Left hindlimb (tissue), 1 donor: Measurements from ENCODE around the gene DMWD.
A peak's percentile ranks its signal among the peaks of the same experiment; 100 is the strongest.
"Not testable (repeated sequence)": the region's sequence is repeated elsewhere in the genome, so short reads cannot be mapped to it uniquely, and the experiment has no call there.

Experiments
- DNase-seq: peaks from one replicate; pipeline ENCODE4 v3.0.0-alpha.2; 2018

The DMWD gene

DNA sequence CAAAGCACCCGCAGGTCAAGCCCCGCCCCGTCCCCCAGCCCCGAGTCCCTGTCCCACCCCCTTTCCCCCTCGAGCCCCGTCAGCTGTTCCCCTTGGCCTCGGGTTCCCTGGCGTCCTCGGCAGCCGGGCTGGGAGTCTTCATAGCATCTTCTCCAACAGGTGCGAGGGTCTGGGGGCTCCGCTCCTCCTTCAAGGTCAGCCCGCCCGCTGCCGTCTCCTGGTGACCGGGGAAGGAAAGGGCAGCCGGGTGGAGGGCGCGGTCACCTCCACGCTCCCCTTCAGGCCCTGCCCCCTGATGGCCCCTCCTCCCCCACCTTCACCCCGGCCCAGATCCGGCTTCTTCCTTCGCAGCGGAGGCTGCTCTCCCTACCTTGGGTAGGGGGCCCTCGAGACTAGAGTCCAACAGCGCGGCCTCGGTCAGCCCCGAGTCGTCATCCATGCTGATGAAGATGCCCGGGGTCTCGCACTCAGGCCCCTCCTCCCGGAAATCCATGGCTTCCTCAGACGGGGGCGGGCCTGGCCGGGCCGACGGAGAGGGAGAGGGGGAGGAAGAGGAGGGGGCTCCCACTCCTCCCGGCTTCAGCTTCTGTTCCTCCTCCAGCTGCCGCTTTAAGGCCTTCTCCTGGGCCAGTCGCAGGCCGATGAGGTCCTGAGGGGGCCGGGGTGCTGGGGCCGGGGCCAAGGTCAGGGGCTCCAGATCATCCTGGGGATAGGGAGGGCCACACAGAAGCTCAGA is 23.0 kb upstream of the DMWD start:
- peak; percentile 79 for DNase-seq

DNA sequence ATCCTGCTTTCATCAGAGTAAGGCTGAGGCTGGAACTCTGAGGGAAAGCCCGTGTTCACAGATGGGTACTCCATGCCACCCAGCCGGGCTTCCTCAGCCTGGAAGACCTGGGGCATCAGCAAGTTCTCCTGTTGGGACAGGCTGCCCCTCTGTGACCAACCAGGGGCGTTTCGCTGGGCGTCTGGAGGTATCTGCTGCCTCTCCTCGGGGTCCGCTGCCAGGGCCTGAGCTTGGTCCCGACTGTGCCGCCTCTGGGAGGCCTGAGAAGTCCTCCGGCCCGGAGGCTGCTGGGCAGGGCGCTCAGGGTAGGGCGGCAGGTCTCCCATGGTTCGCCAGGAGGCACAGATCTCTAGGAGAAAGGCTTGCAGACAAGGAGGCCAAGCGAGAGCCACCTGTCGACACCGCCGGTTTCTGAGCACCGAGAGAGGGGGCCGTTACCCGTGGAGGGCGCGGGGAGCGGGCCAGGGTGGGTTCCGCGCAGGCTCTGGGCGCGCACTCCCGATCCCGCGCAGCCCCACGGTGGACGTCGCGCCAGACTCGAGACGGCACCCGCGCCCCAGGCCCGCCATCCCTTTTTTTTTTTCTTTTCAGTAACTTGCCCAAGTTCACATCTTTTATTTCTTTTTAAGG is 22.3 kb upstream of the DMWD start, which contains the start of gene RSPH6A:
TSS of gene RSPH6A (minus strand) at position 458 of the 630 bp plus-strand sequence. CDS start at position 326, 132 bp downstream.
- peak; percentile 36 for DNase-seq

DNA sequence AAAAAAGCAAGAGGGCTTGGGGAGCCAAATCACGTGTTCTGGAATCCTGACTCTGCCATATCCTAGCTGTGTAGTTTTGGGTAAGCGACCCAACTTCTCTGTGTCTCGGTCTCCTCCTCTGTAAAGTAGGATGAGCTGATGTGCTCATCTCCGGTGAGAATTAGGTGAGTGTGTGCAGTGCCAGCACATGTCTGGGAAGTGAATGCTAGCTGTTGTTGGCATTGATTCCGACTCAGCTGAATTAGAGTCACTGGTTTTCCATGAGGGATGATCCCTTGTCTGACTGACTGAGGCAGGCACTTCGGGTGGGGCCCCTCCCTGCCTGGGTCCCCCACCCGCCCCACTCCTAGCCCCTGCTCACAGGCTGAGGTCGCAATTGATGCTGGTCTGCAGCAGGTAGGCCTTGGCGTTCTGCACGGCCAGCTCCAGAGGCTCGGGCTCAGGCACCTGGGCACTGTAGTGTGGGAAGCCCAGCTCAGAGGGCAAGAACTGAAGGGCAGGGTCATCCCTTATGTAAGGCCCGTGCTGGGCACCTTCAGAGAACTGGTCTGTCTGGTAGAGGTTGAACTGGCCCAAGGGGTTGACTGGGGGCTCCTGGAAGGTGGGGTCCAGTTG is 21.6 kb upstream of the DMWD start:
- DNase-seq, result peak; percentile 31

DNA sequence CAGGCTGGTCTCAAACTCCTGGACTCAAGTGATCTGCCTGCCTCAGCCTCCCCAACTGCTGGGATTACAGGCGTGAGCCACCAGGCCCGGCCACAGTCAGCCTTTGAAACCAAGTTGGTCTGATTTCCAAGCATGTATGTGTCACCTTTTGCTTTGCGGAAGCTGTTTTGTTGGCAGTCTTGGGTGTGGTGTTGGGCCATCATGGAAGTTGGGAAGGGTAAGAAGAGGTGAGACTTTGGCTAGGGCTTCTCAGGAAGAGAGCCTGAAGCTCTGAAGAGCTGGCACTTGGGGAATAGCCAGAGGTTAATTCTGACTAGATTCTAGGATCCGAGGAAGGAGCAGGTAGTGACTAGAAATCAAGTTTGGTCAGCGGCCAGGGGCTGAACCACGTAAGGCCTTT is 19.7 kb upstream of the DMWD start:
- peak; percentile 24 for DNase-seq

DNA sequence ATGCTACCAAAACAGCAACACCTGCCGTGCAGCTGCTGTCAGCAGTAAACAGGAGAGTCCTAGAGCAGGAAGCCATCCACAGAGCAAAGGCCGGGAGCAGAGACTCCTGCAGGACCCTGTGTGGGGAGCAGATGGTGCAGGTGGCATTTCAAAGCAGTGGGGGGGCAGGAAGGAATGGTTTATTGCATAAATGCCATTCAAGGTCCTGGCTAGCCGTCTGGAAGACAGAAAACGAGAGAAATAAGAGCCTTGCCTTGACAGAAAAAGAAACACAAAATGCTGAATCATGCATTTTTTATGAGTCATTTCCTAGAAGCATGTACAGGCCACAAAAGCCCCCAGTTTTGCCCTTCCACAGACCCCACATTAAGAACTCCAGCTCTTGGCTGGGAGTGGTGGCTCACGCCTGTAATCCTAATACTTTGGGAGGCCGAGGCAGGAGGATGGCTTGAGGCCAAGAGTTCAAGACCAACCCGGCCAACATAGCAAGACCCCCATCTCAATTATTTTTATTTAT is 17.1 kb upstream of the DMWD start:
- peak; percentile 6 for DNase-seq

DNA sequence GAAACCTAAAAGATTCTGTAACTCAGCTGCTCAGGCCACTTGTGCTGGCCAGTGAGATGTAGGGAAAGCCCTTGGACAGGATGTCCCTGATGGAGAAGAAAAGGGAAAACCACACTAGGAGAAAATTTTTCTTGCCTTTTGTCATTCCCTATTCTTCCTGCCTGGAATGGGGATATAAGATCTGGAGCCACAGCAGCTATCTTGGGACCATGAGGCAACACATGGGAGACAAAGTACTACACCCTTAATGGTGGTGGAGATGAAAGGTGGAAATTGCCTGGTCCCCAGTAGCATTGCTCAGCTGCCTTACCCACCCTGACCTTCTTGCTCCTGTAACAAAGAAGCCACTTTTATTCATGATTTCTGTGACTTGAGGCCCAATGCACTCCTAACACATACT is 13.1 kb upstream of the DMWD start:
- DNase-seq, result no peak

DNA sequence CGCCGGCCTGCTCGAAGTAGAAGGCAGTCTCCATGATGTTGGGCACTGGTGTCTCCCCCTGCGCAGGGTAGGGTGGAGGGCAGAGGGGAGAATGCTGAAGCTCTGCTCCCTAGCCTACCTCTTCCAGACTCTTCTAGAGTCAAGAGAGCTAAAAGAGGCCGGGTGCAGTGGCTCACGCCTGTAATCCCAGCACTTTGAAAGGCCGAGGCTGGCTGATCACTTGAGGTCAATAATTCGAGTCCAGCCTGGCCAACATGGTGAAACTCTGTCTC is 12.2 kb upstream of the DMWD start:
- DNase-seq, result no peak

DNA sequence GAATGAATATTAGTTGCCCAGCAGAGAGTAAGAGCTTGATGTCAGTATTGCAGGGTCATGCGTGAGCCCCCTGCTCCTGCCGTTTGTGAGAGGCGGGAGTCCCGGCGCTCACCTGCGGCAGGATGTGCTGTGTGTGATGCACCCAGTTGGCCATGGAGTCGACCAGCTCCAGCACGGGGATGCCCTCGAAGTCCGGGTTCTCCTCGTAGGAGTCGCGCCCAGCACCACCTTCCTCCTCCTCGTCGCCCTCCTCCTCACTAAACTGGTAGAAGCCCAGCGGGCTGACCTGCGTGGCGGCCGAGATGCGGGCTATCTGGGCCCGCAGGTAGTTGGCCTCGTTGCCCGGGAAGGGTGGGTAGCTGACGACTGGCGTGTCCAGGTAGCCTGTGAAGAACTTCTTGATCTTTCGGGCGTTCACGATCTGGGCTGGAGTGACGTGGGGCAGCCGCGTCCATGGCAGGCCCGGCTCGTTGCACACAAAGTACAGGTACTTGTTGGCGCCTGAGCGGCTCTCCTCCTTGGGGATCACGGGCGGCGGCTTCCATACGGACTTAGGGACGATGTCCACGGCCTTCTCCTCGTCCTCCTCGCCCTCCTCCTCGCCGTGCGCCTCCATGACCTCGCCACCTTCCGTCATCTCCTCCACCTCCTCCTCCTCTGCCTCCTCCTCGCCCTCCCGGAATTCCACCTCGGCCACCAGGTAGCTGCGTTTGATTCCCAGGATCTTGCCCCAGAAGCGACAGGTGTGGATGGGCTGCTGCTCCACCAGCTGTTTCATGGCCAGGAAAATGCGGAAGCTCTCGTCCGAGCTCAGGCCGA is 11.7 kb upstream of the DMWD start:
- no peak for DNase-seq

DNA sequence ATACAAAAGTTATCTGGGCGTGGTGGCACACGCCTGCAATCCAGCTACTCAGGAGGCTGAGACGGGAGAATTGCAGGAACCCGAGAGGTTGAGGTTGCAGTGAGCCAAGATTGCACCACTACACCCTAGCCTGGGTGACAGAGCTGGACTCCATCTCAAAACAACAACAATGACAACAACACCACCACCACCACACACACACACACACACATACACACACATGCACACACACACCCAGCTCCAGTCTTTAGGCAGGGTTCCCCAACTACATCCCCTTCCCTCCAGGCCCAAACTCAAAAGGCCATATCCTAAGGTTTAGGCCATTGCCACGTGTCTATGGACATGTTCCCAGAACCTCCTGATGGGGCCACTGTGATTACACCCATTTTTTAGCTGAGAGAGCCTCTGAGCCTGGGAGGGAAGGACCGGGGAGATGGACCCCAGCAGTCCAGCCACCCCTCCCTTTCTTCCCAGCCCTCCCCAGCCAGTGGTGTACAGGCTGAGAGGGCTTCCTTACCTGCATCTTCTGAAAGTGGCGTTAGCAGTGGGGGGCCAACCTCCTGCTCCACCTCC is 9.0 kb upstream of the DMWD start:
- DNase-seq, result no peak

DNA sequence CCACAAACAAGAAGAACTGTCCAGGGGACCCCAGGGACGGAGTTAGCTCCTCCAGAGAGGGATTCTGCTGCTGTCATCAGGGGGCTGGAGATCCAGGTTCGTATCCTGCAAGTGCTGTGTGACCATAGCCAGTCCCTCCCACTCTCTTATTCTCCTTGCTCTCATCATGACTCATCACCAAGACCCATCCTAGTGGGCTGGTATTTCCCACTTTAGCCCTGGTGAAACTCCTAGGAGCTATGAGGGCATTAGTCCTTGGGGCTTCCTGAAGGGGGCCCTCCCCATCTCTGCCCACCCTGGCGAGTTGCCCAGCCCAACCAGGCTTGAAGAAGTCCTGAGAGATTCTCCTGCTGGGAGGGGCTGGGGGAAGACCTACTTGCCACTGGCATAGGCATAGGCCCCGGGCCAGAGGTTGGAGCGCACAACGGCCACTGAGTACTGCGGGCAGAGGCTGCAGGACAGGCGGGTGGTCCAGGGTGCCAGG is 7.5 kb upstream of the DMWD start:
- DNase-seq, result no peak

DNA sequence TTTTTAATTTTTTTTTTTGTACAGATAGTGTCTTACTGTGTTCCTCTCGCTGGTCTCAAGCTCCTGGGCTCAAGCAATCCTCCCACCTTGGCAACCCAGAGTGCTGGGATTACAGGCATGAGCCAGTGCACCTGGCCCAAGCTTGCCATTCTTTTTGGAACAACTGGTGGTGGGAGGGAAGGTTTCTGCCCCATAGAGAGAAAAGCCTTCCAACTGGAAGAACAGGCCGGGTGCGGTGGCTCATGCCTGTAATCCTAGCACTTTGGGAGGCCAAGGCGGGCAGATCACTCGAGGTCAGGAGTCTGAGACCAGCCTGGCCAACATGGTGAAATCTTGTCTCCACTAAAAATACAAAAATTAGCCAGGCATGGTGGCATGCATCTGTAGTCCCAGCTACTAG is 6.9 kb upstream of the DMWD start:
- not testable (repeated sequence) for DNase-seq

DNA sequence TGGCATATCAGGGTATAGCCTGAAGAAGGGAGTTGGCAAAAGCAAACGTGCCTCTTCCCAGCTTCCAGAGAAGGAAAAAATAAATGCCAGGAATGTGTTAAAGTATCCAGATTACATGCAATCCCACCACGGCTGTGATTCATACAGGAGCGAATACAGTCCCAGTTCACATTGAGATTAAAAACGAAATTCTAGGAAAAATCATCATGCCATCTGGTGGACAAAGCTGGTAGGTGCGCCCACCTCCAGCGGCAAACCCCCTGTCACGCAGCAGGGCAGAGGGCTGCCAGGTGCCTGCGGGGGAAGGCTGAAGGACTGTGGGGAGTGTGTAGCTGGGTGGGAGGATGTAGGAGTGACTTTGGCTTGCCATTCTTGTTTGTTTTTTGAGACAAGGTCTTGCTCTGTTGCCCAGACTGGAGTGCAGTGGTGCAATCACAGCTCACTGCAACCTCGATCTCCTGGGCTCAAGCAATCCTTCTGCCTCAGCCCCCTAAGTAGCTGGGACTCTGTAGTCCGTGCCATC is 6.4 kb upstream of the DMWD start:
- DNase-seq, result no peak

DNA sequence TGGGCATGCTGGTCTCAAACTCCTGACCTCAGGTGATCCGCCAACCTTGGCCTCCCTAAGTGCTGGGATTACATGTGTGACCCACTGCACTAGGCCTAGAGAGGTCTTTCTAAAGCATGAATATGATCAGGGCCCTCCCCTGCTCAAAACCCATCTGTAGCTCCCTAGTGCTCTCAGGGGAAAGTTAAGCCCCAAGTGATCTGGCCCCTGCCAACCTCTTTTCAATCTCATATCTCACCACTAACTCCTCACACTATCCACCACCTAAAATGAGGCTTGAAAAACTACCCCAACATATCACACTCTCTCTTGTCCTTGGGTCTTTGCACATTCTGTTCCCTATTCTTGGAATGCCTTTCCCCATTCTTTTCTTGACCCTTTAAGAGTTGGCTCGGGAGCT is 2.0 kb upstream of the DMWD start:
- DNase-seq, result no peak

DNA sequence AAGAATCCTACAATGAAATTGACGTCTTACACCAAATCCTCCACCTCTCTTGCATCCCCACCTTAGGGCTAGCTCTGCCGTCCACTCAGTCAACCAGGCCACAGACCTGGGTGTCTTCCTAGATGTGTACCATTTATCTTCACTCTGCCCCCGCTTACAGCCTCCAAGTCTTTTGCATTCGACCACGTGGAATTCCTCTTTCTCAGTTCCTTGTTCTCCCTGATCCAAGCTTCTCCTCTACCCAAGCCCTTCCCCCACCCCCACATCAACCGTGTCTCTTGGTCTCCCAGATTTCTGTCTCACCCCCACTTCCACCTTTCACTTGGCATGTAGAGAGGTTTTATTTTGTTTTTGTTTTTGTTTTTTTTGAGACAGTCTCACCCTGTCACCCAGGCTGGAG is 1.2 kb upstream of the DMWD start:
- peak; percentile 27 for DNase-seq

DNA sequence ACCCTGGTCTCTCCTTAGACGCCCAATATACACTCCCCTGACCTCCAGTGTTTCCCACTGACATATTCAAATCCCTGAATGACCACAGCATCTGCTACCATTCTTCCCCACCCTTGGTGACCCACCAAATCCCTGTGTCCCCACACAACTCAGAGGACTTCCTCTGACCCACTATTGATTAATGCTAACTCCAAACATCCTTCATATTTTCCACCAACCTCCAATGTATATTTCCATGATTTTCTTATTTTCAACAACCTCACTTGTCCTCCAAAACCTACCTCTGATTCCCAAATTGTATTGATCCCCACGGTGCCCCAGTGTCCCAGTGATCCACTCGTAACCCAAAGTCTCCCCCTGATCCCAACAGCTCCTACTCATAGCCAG is 526 bp upstream of the DMWD start:
- peak; percentile 22 for DNase-seq

DNA sequence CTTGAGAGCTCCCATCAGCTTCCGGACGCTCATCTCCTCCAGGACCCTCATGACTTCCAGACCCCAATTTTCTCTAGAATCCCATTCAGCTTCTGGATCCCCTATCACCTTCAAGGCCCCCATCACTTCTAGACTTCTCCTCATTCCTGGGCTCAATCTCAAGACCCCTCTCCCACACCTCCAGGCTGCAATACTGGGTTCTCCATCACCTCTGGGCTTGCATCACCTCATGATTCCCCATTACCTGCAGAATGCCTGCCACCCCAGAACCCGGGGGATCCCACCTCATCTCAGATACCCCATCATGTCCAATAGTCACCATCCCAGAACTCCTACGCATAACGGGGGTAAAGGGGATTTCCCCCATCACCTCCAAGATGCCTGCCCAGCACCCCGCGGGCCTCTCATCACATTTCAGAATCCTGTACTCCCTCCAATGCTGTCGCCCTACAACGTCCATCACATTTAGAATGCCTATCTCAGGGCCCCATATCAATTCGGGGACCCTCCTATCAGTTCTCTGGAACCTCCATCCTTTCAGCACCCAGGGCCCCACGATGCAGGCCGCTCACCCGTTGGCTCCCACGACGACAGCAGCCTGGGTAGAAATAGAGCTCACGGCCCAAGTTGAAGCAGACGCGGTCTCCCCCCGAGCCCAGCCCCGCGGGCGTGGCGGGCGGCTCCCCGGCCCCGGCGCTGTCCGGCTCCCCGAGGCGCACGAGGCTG is 738 bp downstream of the DMWD start:
- DNase-seq, result peak; percentile 29

DNA sequence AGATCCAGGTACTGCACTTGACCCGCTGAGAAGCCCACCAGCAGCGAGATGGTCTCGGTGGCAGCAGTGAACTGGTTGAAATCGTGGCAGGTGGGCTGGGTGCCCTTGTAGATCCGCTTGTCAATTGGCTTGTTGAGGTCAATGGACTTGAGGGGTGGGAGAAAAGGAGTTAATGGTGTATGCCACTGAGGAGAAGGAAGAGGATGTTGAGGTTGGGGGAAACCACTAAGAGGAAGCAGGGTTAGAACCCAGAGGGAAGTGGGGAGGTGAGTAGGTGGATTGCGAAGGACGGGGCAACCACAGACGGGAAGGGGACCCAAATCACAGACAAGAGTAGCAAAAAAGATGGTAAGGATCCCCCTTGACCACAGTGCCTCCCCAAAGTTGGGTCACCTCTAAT is 1.7 kb downstream of the DMWD start:
- peak; percentile 25 for DNase-seq

DNA sequence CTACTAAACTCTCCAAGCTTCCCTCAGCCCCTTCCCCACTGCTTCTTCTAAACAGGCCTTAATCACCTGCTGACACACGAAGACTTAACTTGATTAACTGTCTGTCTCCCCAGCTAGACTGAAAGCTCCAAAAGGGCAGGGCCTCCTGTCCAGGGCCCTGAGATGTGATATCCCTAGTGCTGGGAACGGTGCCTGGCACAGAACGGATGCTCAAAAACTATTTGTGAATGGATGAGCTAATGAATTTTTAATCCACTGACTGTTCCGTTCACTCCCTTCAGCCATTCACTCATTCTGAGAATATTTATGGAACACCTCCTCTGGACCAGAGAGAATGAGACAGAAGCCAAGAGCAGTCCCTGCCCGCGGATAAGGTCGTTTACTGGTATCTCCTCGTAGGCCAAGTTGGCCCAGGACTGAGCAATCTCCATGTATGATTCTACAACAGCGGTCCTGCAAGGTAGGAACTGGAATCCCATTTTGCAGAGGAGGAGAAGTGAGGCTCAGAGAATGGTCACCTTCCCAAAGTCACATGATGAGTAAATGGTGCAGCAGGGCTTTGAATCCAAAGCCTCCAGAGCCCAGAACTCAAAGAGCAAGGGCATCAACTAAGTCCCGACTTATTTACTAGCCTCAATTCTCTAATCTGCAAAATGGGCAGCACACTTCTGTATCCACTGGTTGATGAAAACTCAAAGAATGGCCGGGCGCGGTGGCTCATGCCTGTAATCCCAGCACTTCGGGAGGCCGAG is 3.4 kb downstream of the DMWD start:
- DNase-seq, result peak; percentile 12

DNA sequence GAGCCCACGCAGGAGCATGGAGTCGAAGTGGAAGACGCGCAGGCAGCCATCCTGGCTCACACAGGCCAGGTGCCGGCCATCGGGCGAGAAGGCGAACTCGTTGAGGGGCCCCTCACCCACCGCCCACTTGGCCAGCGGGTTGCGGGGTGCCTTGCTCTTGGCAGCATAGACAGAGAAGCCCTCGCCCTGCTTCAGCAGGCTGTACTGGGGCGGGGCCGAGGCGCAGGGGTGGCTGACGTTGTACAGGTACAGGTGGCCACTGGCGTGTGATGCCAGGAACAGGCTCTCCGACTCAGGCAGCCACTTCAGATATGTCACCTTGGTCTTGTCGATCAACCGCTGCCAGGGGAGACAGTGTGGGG is 6.1 kb downstream of the DMWD start:
- DNase-seq, result peak; percentile 31

DNA sequence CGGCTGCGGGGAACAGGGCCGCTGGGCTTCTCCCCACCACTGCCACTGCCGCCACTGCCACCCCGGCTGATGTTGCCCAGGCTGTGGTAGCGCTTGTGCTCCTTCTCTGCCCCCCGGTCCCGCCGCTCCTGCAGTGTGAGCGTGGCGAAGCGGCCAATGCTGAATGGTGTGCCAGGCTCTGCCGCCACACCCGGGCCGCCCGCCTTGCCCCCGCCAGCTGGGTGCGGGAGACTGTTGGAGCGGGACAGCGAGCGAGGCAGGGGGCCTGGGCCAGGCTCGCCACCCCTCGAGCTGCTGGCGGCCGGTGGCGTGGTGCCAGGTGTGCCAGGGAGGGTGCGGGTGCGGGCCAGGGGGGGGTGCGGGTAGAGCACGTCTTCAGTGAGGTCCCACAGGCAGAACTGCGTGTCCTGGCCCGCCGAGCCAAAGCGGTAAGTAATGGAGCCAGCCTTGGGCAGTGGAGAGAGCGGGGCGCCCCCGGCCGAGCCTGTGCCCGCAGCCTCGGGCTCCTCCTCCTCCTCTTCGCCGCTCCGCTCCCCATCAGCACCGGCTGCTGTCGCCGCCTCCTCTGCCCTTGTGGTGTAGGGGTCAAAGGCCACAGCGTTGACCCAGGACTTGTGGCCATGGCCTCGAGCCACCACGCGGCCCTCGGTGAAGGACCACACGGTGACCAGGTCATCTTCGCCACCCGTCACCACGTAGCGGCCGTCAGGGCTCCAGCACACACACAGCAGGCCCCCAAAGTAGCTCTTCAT is 6.7 kb downstream of the DMWD start:
- DNase-seq, result peak; percentile 48
